Hematopoietic multipotent progenitor cell treated with erythropoietin and hydrocortisone succinate and interleukin-3 and kit ligand, for 4 days (in vitro differentiated cells): ENCODE data around the gene TMEM17.

Experiments
- DNase-seq: peaks from one replicate; pipeline ENCODE4 v3.0.0-alpha.2; 2015

Gene TMEM17

GRCh38 chr2:62506421-62506750 is 391 bp upstream of the TMEM17 start:
- no peak for DNase-seq

- peak; percentile 36 for DNase-seq
Observed at GRCh38 chr2:62505109-62505749, 766 bp downstream of the TMEM17 start.

GRCh38 chr2:62504657-62505056 is 1.3 kb downstream of the TMEM17 start:
- DNase-seq, result peak; percentile 9

- DNase-seq, result no peak
Observed at GRCh38 chr2:62501794-62502500, 4.0 kb downstream of the TMEM17 start.

GRCh38 chr2:62501069-62501468 is 4.9 kb downstream of the TMEM17 start:
- DNase-seq, result no peak

- DNase-seq, result peak; percentile 43
Observed at GRCh38 chr2:62499430-62500060, 6.5 kb downstream of the TMEM17 start.

GRCh38 chr2:62498739-62499138 is 7.3 kb downstream of the TMEM17 start:
- DNase-seq, result no peak

GRCh38 chr2:62495761-62496160 is 10.2 kb downstream of the TMEM17 start:
- DNase-seq, result no peak

- no peak for DNase-seq
Observed at GRCh38 chr2:62492048-62492447, 13.9 kb downstream of the TMEM17 start.

GRCh38 chr2:62489702-62490101 is 16.3 kb downstream of the TMEM17 start:
- no peak for DNase-seq

- DNase-seq, result no peak
Observed at GRCh38 chr2:62489162-62489561, 16.8 kb downstream of the TMEM17 start.

- no peak for DNase-seq
Observed at GRCh38 chr2:62486439-62486765, 19.6 kb downstream of the TMEM17 start.

- DNase-seq, result no peak
Observed at GRCh38 chr2:62485761-62486438, 20.1 kb downstream of the TMEM17 start.

GRCh38 chr2:62482558-62483352 is 23.2 kb downstream of the TMEM17 start:
- DNase-seq, result no peak

GRCh38 chr2:62479917-62480316 is 26.1 kb downstream of the TMEM17 start:
- DNase-seq, result peak; percentile 14

- DNase-seq, result peak; percentile 72
Observed at GRCh38 chr2:62478093-62478580, 27.9 kb downstream of the TMEM17 start.

GRCh38 chr2:62477573-62477972 is 28.4 kb downstream of the TMEM17 start:
- DNase-seq, result peak; percentile 11

GRCh38 chr2:62475172-62476011 is 30.6 kb downstream of the TMEM17 start:
- DNase-seq, result peak; percentile 71

- no peak for DNase-seq
Observed at GRCh38 chr2:62474176-62474575, 31.8 kb downstream of the TMEM17 start.

- DNase-seq, result no peak
Observed at GRCh38 chr2:62473246-62473827, 32.7 kb downstream of the TMEM17 start.

- DNase-seq, result no peak
Observed at GRCh38 chr2:62472312-62472711, 33.7 kb downstream of the TMEM17 start.

- no peak for DNase-seq
Observed at GRCh38 chr2:62471816-62472215, 34.2 kb downstream of the TMEM17 start.
